ENCODE data around the gene TSPY8. TPM values are rescaled to one million over a fixed set of nuclear protein-coding genes. Genes with fewer than 3 reads are reported as not detected.

Gene TSPY8
- not detected in 2 replicates for total RNA-seq

GRCh38 chrY:9357497-9357896 is at the start of gene TSPY8:
Gene TSPY8 (plus strand): TSS chrY:9357797. CDS start chrY:9357843, 46 bp downstream.

GRCh38 chrY:9337164-9337563 is 20.4 kb upstream of the TSPY8 start, which contains the start of gene TSPY4:
Gene TSPY4 (plus strand): TSS chrY:9337464. CDS start chrY:9337510, 46 bp downstream.

GRCh38 chrY:9398121-9398520 is 40.5 kb downstream of the TSPY8 start, which contains the start of gene TSPY3:
Gene TSPY3 (plus strand): TSS chrY:9398421. CDS start chrY:9398467, 46 bp downstream.

Small RNAs within 50 kb of the gene (small RNA-seq; reads per million reads assigned to genes)
- not detected for gene AC006158.1

Other genes starting within 250 kb of the TSPY8 start
- not detected in 2 replicates for gene TSPY4, start 20.3 kb upstream of the TSPY8 start, total RNA-seq
- not detected in 2 replicates for gene TSPY3, start 40.6 kb downstream of the TSPY8 start, total RNA-seq
- gene TSPY1, start 109.2 kb downstream of the TSPY8 start, total RNA-seq, result not detected in 2 replicates
- not detected in 2 replicates for gene TSPY9, start 129.5 kb downstream of the TSPY8 start, total RNA-seq
- not detected in 2 replicates for gene TSPY10, start 170.1 kb downstream of the TSPY8 start, total RNA-seq

Measured in thoracic aorta endothelial cell (primary cell).